Measurements from ENCODE around the gene ITGBL1. TPM values are rescaled to one million over a fixed set of nuclear protein-coding genes. Genes with fewer than 3 reads are reported as not detected.

Gene ITGBL1
- total and polyA plus RNA-seq, 2 experiments from 2014 or later = 332 to 462 TPM

DNA sequence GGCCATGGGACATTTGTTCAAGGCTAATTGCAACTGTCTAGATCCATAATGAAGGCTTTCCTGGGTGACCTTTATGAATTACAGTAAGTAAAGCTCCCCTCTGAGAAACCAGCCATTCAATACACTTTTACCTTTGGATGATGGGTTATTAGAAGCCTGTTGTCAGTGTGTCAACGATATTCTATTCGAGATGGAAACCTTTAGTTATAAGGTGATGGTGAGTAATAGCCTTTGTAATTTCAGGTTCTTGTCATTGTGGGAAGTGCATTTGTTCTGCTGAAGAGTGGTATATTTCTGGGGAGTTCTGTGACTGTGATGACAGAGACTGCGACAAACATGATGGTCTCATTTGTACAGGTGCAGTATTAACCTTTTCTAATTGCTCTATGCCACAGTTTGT is 261.7 kb downstream of the ITGBL1 start:
- in situ Hi-C loops (cut with MboI) = no loop called here
- Histone ChIP-seq H3K4me3 (no peak overlapping the region), H3K79me2 (ENCODE audit: insufficient read depth) (no peaks in the 10 kb centered on the region), H3K36me3 (ENCODE audit: low read depth) (peaks cover 82% of the 10 kb centered on the region), H3K9ac (no peak overlapping the region), H3K27ac (no peak overlapping the region), H3K27me3 (replicated peaks; ENCODE audit: insufficient read depth) (no peaks in the 10 kb centered on the region), H3F3A (ENCODE audit: insufficient read depth) (peaks cover 6% of the 10 kb centered on the region), H3K9me2 (ENCODE audit: insufficient read depth) (no peaks in the 10 kb centered on the region), H3K4me2 (ENCODE audit: unreplicated experiment) (no peak overlapping the region), H3K4me1 (ENCODE audit: insufficient read depth) (no peaks in the 10 kb centered on the region), H4K20me1 (ENCODE audit: insufficient read depth) (no peaks in the 10 kb centered on the region), H2AFZ (no peak overlapping the region), H3K9me3 (ENCODE audit: low read depth) (no peaks in the 10 kb centered on the region)
- 97 to 99% methylated on average over 3 of the region's 3 CpGs for WGBS, 2 experiments (ENCODE audit: low coverage in 1 of 2, low lambda C conversion rate in 2 of 2, missing lambda C conversion rate in 2 of 2)
- TF ChIP-seq EZH2phosphoT487 (IDR thresholded peaks at IDR 0.05; ENCODE audit: insufficient read depth, low read depth) (no peak), EZH2 (IDR thresholded peaks at IDR 0.05; ENCODE audit: insufficient read depth, poor library complexity, severe bottlenecking) (no peak)
- DNase-seq = no peak

DNA sequence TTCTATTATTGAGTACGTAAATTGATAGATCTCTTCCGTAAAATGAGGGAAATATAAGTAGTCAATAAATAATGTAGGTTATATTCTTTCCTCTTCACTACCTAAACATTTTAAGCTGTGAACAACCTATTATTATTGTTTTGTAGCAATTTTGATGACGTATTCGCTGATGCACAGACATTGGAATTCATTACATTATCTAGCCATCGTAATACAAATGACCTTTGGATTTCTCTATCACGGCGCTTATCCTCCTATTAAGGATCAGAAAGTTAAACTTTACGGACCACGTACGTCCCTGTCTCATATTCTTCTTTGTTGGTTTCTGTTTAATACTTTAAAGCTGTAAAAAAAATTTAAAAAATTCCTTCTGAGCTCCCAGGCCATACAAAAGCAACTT is 264.9 kb downstream of the ITGBL1 start:
- WGBS, 2 experiments (ENCODE audit: low coverage in 1 of 2, low lambda C conversion rate in 2 of 2, missing lambda C conversion rate in 2 of 2) = 95 to 96% methylated on average over 10 of the region's 10 CpGs
- H3F3A ChIP-seq (ENCODE audit: insufficient read depth) = no peaks in the 10 kb centered on the region; the same call in 1 of the 2 replicates
- peaks cover 95% of the 10 kb centered on the region for H3K36me3 ChIP-seq (ENCODE audit: low read depth)

DNA sequence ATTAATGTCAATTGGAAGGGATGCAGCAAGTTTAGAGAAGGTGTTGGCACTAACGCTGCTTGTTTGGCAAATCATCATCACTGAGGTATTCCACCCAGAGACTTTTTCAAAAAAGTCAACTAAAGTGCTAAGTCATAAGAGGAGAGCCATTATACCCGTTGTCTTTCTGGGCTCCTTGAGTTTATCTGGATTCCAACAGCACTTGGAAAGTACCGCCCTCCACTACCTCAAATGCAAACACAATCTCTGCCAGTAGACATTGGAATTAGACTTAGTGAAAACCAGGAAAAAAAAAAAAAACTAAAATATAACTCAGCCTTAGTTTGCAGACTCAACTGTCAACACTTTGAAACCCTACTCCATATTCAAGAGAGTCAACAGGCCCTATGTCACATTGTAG is 266.0 kb downstream of the ITGBL1 start:
- Histone ChIP-seq H3K36me3 (ENCODE audit: low read depth) (peaks cover 95% of the 10 kb centered on the region), H3K27me3 (replicated peaks; ENCODE audit: insufficient read depth) (no peaks in the 10 kb centered on the region), H3K27ac (no peak overlapping the region), H2AFZ (no peak overlapping the region), H3K4me1 (ENCODE audit: insufficient read depth) (no peaks in the 10 kb centered on the region), H3K4me3 (no peak overlapping the region), H3K9me3 (ENCODE audit: low read depth) (no peaks in the 10 kb centered on the region), H3K9ac (no peak overlapping the region), H3K9me2 (ENCODE audit: insufficient read depth) (no peaks in the 10 kb centered on the region), H3K4me2 (ENCODE audit: unreplicated experiment) (no peak overlapping the region), H3F3A (ENCODE audit: insufficient read depth) (no peaks in the 10 kb centered on the region), H4K20me1 (ENCODE audit: insufficient read depth) (no peaks in the 10 kb centered on the region), H3K79me2 (ENCODE audit: insufficient read depth) (no peaks in the 10 kb centered on the region)
- WGBS, 2 experiments (ENCODE audit: low coverage in 1 of 2, low lambda C conversion rate in 2 of 2, missing lambda C conversion rate in 2 of 2) = 66 to 75% methylated on average over 3 of the region's 3 CpGs
- in situ Hi-C loops (cut with MboI) = no loop called here
- TF ChIP-seq EZH2phosphoT487 (IDR thresholded peaks at IDR 0.05; ENCODE audit: insufficient read depth, low read depth) (no peak), EZH2 (IDR thresholded peaks at IDR 0.05; ENCODE audit: insufficient read depth, poor library complexity, severe bottlenecking) (no peak)
- no peak for DNase-seq

More for the DNA sequence above, 264.9 kb downstream of the ITGBL1 start:
- Histone ChIP-seq H3K4me1 (ENCODE audit: insufficient read depth) (no peaks in the 10 kb centered on the region), H3K79me2 (ENCODE audit: insufficient read depth) (no peaks in the 10 kb centered on the region), H3K4me3 (no peak overlapping the region), H3K27ac (no peak overlapping the region), H2AFZ (no peak overlapping the region), H3K27me3 (replicated peaks; ENCODE audit: insufficient read depth) (no peaks in the 10 kb centered on the region), H3K4me2 (ENCODE audit: unreplicated experiment) (no peak overlapping the region), H3K9me2 (ENCODE audit: insufficient read depth) (no peaks in the 10 kb centered on the region), H4K20me1 (ENCODE audit: insufficient read depth) (no peaks in the 10 kb centered on the region), H3K9me3 (ENCODE audit: low read depth) (no peaks in the 10 kb centered on the region), H3K9ac (no peak overlapping the region)
- in situ Hi-C loops (cut with MboI) = no loop called here
- no peak for TF ChIP-seq EZH2phosphoT487 (IDR thresholded peaks at IDR 0.05; ENCODE audit: insufficient read depth, low read depth)
- no peak for TF ChIP-seq EZH2 (IDR thresholded peaks at IDR 0.05; ENCODE audit: insufficient read depth, poor library complexity, severe bottlenecking)
- no peak for DNase-seq

DNA sequence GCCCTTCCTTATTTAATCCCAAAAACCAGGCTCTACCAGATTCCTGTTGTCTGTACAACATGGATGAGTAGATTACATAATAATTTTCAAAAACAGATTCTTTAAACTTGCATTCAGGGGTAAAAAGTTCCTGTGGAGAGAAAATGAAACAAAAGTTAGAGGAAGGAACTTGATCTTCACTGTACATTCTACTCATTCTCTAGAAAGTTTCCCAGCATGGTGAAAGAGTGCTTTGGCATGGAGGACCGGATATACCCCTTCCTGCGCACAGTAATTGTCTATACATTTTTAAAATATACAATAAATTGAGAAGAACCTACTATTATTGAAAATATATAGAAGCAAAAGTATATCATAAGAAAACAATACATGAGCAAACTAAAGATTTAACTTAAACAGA is 274.2 kb downstream of the ITGBL1 start:
- Histone ChIP-seq H3F3A (ENCODE audit: insufficient read depth) (peaks cover 9% of the 10 kb centered on the region; the same call in 1 of the 2 replicates), H3K4me2 (ENCODE audit: unreplicated experiment) (no peak overlapping the region), H3K9me3 (ENCODE audit: low read depth) (no peaks in the 10 kb centered on the region), H4K20me1 (ENCODE audit: insufficient read depth) (no peaks in the 10 kb centered on the region), H3K4me3 (no peak overlapping the region), H3K9ac (no peak overlapping the region), H3K4me1 (ENCODE audit: insufficient read depth) (no peaks in the 10 kb centered on the region), H3K36me3 (ENCODE audit: low read depth) (peaks cover 22% of the 10 kb centered on the region; the same call in 1 of the 2 replicates), H3K9me2 (ENCODE audit: insufficient read depth) (no peaks in the 10 kb centered on the region), H3K79me2 (ENCODE audit: insufficient read depth) (no peaks in the 10 kb centered on the region), H3K27ac (no peak overlapping the region), H2AFZ (no peak overlapping the region), H3K27me3 (replicated peaks; ENCODE audit: insufficient read depth) (no peaks in the 10 kb centered on the region)
- 91 to 100% methylated on average over 2 of the region's 2 CpGs for WGBS, 2 experiments (ENCODE audit: low coverage in 1 of 2, low lambda C conversion rate in 2 of 2, missing lambda C conversion rate in 2 of 2)
- no peak for DNase-seq
- in situ Hi-C loops (cut with MboI) = no loop called here
- TF ChIP-seq EZH2 (IDR thresholded peaks at IDR 0.05; ENCODE audit: insufficient read depth, poor library complexity, severe bottlenecking) (no peak), EZH2phosphoT487 (IDR thresholded peaks at IDR 0.05; ENCODE audit: insufficient read depth, low read depth) (no peak)

DNA sequence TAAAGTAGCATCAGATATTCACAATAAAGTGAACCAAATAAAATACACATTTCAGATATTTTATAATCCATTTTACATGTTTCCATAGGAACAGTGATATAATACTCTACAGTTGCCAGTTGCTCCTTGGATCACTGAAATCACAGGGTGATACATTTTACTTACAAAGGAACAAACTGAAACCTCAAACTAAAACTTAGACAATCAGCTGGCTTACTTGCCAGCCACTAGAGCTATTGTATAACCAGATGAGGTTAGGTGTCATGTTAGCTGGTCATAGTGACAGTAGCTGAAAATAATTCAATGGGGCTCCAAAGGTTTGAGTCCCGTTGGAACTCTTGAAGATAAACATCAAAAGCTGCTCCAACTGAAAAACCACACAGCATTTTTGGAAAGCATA is 274.6 kb downstream of the ITGBL1 start:
- H3F3A ChIP-seq (ENCODE audit: insufficient read depth) = peaks cover 9% of the 10 kb centered on the region; the same call in 1 of the 2 replicates
- H3K9ac ChIP-seq = no peak overlapping the region
- no peaks in the 10 kb centered on the region for H3K27me3 ChIP-seq (replicated peaks; ENCODE audit: insufficient read depth)
- H4K20me1 ChIP-seq (ENCODE audit: insufficient read depth) = no peaks in the 10 kb centered on the region
- H3K4me1 ChIP-seq (ENCODE audit: insufficient read depth) = no peaks in the 10 kb centered on the region
- H3K9me3 ChIP-seq (ENCODE audit: low read depth) = no peaks in the 10 kb centered on the region
- H3K4me3 ChIP-seq = no peak overlapping the region
- in situ Hi-C loops (cut with MboI) = no loop called here
- TF ChIP-seq EZH2phosphoT487 (IDR thresholded peaks at IDR 0.05; ENCODE audit: insufficient read depth, low read depth) = no peak
- TF ChIP-seq EZH2 (IDR thresholded peaks at IDR 0.05; ENCODE audit: insufficient read depth, poor library complexity, severe bottlenecking) = no peak
- H3K27ac ChIP-seq = no peak overlapping the region
- no peak for DNase-seq
- peaks cover 18% of the 10 kb centered on the region; the same call in 1 of the 2 replicates for H3K36me3 ChIP-seq (ENCODE audit: low read depth)
- H3K4me2 ChIP-seq (ENCODE audit: unreplicated experiment) = no peak overlapping the region
- no peaks in the 10 kb centered on the region for H3K79me2 ChIP-seq (ENCODE audit: insufficient read depth)
- no peak overlapping the region for H2AFZ ChIP-seq
- 33 to 60% methylated on average over 1 of the region's 1 CpG for WGBS, 2 experiments (ENCODE audit: low coverage in 1 of 2, low lambda C conversion rate in 2 of 2, missing lambda C conversion rate in 2 of 2)
- H3K9me2 ChIP-seq (ENCODE audit: insufficient read depth) = no peaks in the 10 kb centered on the region
